Lower leg skin (tissue), 3 donors: ENCODE results near the gene L3MBTL1.

ENCODE experiments used
- CTCF ChIP-seq, 3 donors: fragments of 450-650 bp; IDR thresholded peaks; one replicate each; pipeline ENCODE4 v1.5.1; 2016; ENCODE audit warnings: antibody characterized with exemption in 3 of 3, mild to moderate bottlenecking in 3 of 3, moderate library complexity in 2 of 3
- POLR2A ChIP-seq, 2 donors: fragments of 450-650 bp; IDR thresholded peaks; one replicate each; pipeline ENCODE4 v1.6.1; 2016 to 2017; ENCODE audit warnings: antibody characterized with exemption in 2 of 2, mild to moderate bottlenecking in 1 of 2, moderate library complexity in 1 of 2

GRCh38 chr20:43564455-43564854 is 57.0 kb downstream of the L3MBTL1 start:
- TF ChIP-seq CTCF (IDR thresholded peaks at IDR 0.05) (peak in 1 of 3 donors; percentile 32), POLR2A (IDR thresholded peaks at IDR 0.05) (no peak)
